Measurements from ENCODE around the gene ANKMY1.

GRCh38 chr2:240512666-240513535 is 44.9 kb downstream of the ANKMY1 start:
- TF ChIP-seq CTCF (IDR thresholded peaks at IDR 0.05; ENCODE audit: low read depth, low read length): no peak
- TF ChIP-seq EZH2phosphoT487 (IDR thresholded peaks at IDR 0.05; ENCODE audit: low read depth): no peak

Data from OCI-LY3 (cell line).